Neural progenitor cell (in vitro differentiated cells): ENCODE data around the gene MUSTN1. TPM values are rescaled to one million over a fixed set of nuclear protein-coding genes. Genes with fewer than 3 reads are reported as not detected.

Experiments
- DNase-seq: peaks from one replicate; pipeline ENCODE4 v3.0.0-alpha.2; 2016; ENCODE audit warnings: low spot score
- H2AFZ ChIP-seq: fragments of 200-600 bp; sonication (generic); replicated peaks from 2 replicates; pipeline ENCODE4 v1.6.1; 2016; ENCODE audit warnings: antibody characterized with exemption
- H3F3A ChIP-seq: fragments of 200-600 bp; sonication (generic); 2 replicates; pipeline ENCODE4 v1.6.1; 2016; ENCODE audit warnings: antibody characterized with exemption, low read depth
- H3K27ac ChIP-seq: fragments of 200-600 bp; sonication (generic); 2 replicates; pipeline ENCODE4 v1.5.1; 2016; ENCODE audit warnings: mild to moderate bottlenecking
- H3K27me3 ChIP-seq: fragments of 200-600 bp; sonication (generic); 2 replicates; pipeline ENCODE4 v1.6.1; 2016; ENCODE audit warnings: mild to moderate bottlenecking, moderate library complexity
- H3K36me3 ChIP-seq: fragments of 200-600 bp; sonication (generic); 2 replicates; pipeline ENCODE4 v1.5.1; 2016
- H3K4me1 ChIP-seq: fragments of 200-600 bp; sonication (generic); 2 replicates; pipeline ENCODE4 v1.6.1; 2016; ENCODE audit warnings: mixed run types
- H3K4me2 ChIP-seq: fragments of 200-600 bp; sonication (generic); 2 replicates; pipeline ENCODE4 v1.6.1; 2016
- H3K4me3 ChIP-seq: fragments of 200-600 bp; sonication (generic); 2 replicates; pipeline ENCODE4 v1.5.1; 2016
- H3K79me2 ChIP-seq: fragments of 200-600 bp; sonication (generic); 2 replicates; pipeline ENCODE4 v1.6.1; 2016; ENCODE audit warnings: low read depth
- H3K9ac ChIP-seq: fragments of 200-600 bp; sonication (generic); 2 replicates; pipeline ENCODE4 v1.6.1; 2016
- H3K9me3 ChIP-seq: fragments of 200-600 bp; sonication (generic); 2 replicates; pipeline ENCODE4 v1.5.1; 2016; ENCODE audit warnings: low read depth
- H4K20me1 ChIP-seq: fragments of 200-600 bp; sonication (generic); 2 replicates; pipeline ENCODE4 v1.6.1; 2016; ENCODE audit warnings: low read depth
- H3K27ac Mint-ChIP-seq: 3 replicates; pipeline ENCODE4 v1.8.0; 2021; ENCODE audit warnings: mixed read lengths
- H3K27me3 Mint-ChIP-seq: 2 replicates; pipeline ENCODE4 v1.8.0; 2022; ENCODE audit warnings: low read depth, mild to moderate bottlenecking, inconsistent platforms, moderate library complexity, mixed read lengths; ENCODE audit not compliant: insufficient read depth
- H3K36me3 Mint-ChIP-seq: 3 replicates; pipeline ENCODE4 v1.8.0; 2021; ENCODE audit warnings: mixed read lengths
- H3K4me1 Mint-ChIP-seq: 3 replicates; pipeline ENCODE4 v1.8.0; 2021; ENCODE audit warnings: mixed read lengths
- H3K4me3 Mint-ChIP-seq: 3 replicates; pipeline ENCODE4 v1.8.0; 2021; ENCODE audit warnings: mild to moderate bottlenecking, moderate library complexity, mixed read lengths
- H3K9me3 Mint-ChIP-seq: 3 replicates; pipeline ENCODE4 v1.8.0; 2020; ENCODE audit warnings: mixed read lengths
- EZH2 ChIP-seq: fragments of 200-600 bp; sonication (generic); IDR thresholded peaks from 2 replicates; pipeline ENCODE4 v1.6.1; 2017; ENCODE audit warnings: antibody characterized with exemption, mild to moderate bottlenecking, moderate library complexity
- EZH2phosphoT487 ChIP-seq: fragments of 200-600 bp; sonication (generic); IDR thresholded peaks from 2 replicates; pipeline ENCODE4 v1.6.1; 2017; ENCODE audit warnings: antibody characterized with exemption
- total RNA-seq: library from RNA; depleted of rRNA; stranded (reverse); fragments of >200 nt; gene quantifications from 2 replicates; pipeline ENCODE4 v1.2.3, GENCODE V29; 2015; ENCODE audit warnings: low replicate concordance
- TF ChIP-seq, protein P1 (sequence below): fragments of 200-600 bp; sonication (generic); IDR thresholded peaks from 2 replicates; pipeline ENCODE4 v1.5.1; 2017; ENCODE audit warnings: antibody characterized with exemption, mild to moderate bottlenecking

MUSTN1 gene
- total RNA-seq, 1 donor from 2014 or later: 2.0 TPM

DNA sequence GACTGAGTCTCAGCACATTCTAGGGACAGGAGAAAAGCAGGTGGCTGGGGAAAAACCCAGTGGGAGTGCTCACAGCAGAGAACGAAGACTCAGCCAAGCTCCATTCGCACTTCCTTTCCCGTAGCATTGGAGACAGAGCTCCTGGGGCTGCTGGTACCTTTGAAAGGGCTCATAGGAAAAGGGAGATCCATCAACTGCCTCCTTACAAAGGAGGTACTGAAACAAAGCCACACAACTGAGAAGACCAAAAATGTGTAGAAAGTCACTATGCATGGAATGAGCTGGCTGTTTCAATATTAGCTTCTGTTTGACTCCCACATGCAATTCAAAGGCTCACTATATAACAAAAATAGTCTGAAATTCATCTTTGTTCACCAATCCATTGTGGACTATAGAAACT is 45.7 kb upstream of the MUSTN1 start:
- H4K20me1 ChIP-seq: peaks cover 3% of the 10 kb centered on the region

DNA sequence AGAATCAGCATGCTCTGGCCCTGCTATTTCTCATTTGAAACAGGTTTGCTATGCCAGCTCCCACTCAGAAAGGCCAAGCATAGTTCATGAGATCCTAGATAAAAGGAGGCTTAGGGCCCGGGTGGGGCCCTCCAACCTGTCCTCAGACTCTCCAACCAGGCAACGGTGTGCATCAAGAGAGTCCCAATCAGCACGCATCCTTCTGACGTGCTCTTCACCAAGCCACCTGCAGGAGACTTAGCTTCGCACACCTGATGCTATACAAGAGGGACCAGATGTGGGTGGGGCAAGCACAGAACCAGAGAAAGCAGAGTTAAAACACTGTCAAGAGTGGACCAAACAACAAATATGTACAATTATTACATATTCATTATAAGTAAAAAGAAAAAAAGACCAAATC is 45.2 kb upstream of the MUSTN1 start:
- H3K27me3 ChIP-seq: no peaks in the 10 kb centered on the region
- no peak overlapping the region for H2AFZ ChIP-seq
- no peaks in the 10 kb centered on the region for H3F3A ChIP-seq
- DNase-seq: no peak
- no peaks in the 10 kb centered on the region for H3K79me2 ChIP-seq
- H3K9ac ChIP-seq: no peak overlapping the region
- no peaks in the 10 kb centered on the region for H3K36me3 ChIP-seq
- Mint-ChIP-seq H3K4me1 (peaks cover 11% of the 10 kb centered on the region), H3K36me3 (peaks cover 5% of the 10 kb centered on the region), H3K27me3 (no peaks in the 10 kb centered on the region), H3K27ac (no peak overlapping the region), H3K9me3 (no peaks in the 10 kb centered on the region), H3K4me3 (no peak overlapping the region)
- H3K9me3 ChIP-seq: no peaks in the 10 kb centered on the region
- H3K4me2 ChIP-seq: no peak overlapping the region
- TF ChIP-seq, protein P1, sequence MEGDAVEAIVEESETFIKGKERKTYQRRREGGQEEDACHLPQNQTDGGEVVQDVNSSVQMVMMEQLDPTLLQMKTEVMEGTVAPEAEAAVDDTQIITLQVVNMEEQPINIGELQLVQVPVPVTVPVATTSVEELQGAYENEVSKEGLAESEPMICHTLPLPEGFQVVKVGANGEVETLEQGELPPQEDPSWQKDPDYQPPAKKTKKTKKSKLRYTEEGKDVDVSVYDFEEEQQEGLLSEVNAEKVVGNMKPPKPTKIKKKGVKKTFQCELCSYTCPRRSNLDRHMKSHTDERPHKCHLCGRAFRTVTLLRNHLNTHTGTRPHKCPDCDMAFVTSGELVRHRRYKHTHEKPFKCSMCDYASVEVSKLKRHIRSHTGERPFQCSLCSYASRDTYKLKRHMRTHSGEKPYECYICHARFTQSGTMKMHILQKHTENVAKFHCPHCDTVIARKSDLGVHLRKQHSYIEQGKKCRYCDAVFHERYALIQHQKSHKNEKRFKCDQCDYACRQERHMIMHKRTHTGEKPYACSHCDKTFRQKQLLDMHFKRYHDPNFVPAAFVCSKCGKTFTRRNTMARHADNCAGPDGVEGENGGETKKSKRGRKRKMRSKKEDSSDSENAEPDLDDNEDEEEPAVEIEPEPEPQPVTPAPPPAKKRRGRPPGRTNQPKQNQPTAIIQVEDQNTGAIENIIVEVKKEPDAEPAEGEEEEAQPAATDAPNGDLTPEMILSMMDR: no peak
- no peak for TF ChIP-seq EZH2
- TF ChIP-seq EZH2phosphoT487: no peak
- H4K20me1 ChIP-seq: peaks cover 3% of the 10 kb centered on the region
- H3K4me1 ChIP-seq: peaks cover 5% of the 10 kb centered on the region
- H3K4me3 ChIP-seq: no peak overlapping the region
- H3K27ac ChIP-seq: no peak overlapping the region

More for the DNA sequence above, 45.7 kb upstream of the MUSTN1 start:
- no peak for DNase-seq
- Histone ChIP-seq H3F3A (no peaks in the 10 kb centered on the region), H3K36me3 (no peaks in the 10 kb centered on the region), H2AFZ (no peak overlapping the region), H3K9me3 (no peaks in the 10 kb centered on the region), H3K79me2 (no peaks in the 10 kb centered on the region), H3K27me3 (no peaks in the 10 kb centered on the region), H3K4me2 (no peak overlapping the region), H3K27ac (no peak overlapping the region), H3K4me3 (no peak overlapping the region), H3K9ac (no peak overlapping the region), H3K4me1 (peaks cover 5% of the 10 kb centered on the region)
- Mint-ChIP-seq H3K36me3 (peaks cover 9% of the 10 kb centered on the region), H3K9me3 (no peaks in the 10 kb centered on the region), H3K4me3 (no peak overlapping the region), H3K27me3 (no peaks in the 10 kb centered on the region), H3K4me1 (peaks cover 7% of the 10 kb centered on the region), H3K27ac (no peak overlapping the region)
- TF ChIP-seq EZH2: no peak
- TF ChIP-seq, protein P1: no peak
- TF ChIP-seq EZH2phosphoT487: no peak

DNA sequence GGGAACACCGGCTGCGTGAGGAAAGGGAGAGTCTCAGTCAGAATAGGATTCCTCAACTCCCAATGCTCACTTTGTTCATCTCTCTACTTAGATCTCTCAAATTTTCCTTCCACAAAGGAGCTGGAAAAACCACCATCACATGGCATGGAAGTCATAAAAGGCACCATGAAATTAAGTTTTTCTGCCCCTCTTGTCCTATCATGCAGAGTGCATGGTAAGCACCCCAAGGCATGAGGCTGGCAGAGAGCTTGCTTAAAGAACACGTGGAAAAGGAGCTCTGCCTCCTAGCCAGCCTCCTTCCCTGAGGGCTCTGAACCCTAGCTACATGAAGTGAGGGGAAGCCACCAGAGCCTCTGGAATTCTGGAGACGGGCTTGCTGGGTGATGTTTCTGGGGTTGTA is 44.8 kb upstream of the MUSTN1 start:
- Histone ChIP-seq H3F3A (no peaks in the 10 kb centered on the region), H2AFZ (no peak overlapping the region), H3K27ac (no peak overlapping the region), H3K4me3 (no peak overlapping the region), H3K9ac (no peak overlapping the region), H3K4me2 (no peak overlapping the region), H3K4me1 (peaks cover 5% of the 10 kb centered on the region), H3K79me2 (no peaks in the 10 kb centered on the region), H4K20me1 (peaks cover 3% of the 10 kb centered on the region), H3K9me3 (no peaks in the 10 kb centered on the region), H3K36me3 (no peaks in the 10 kb centered on the region), H3K27me3 (no peaks in the 10 kb centered on the region)
- Mint-ChIP-seq H3K9me3 (no peaks in the 10 kb centered on the region), H3K27me3 (peaks cover 2% of the 10 kb centered on the region), H3K27ac (no peak overlapping the region), H3K4me1 (peaks cover 11% of the 10 kb centered on the region), H3K36me3 (peaks cover 2% of the 10 kb centered on the region), H3K4me3 (no peak overlapping the region)
- TF ChIP-seq EZH2phosphoT487 (no peak), EZH2 (no peak)
- TF ChIP-seq, protein P1: no peak
- DNase-seq: no peak
